PC-9 (cell line): ENCODE data around the gene BRWD1.

Source experiments
- EZH2 ChIP-seq: fragments of 200-600 bp; sonication (generic); IDR thresholded peaks from 2 replicates; pipeline ENCODE4 v1.8.0; 2017; ENCODE audit warnings: antibody characterized with exemption, low read depth
- TF ChIP-seq, protein P1 (sequence below): fragments of 200-600 bp; sonication (generic); conservative IDR thresholded peaks from 2 replicates; pipeline ENCODE4 v1.6.1; 2017; ENCODE audit warnings: mixed run types, antibody characterized with exemption, mild to moderate bottlenecking, moderate library complexity

DNA sequence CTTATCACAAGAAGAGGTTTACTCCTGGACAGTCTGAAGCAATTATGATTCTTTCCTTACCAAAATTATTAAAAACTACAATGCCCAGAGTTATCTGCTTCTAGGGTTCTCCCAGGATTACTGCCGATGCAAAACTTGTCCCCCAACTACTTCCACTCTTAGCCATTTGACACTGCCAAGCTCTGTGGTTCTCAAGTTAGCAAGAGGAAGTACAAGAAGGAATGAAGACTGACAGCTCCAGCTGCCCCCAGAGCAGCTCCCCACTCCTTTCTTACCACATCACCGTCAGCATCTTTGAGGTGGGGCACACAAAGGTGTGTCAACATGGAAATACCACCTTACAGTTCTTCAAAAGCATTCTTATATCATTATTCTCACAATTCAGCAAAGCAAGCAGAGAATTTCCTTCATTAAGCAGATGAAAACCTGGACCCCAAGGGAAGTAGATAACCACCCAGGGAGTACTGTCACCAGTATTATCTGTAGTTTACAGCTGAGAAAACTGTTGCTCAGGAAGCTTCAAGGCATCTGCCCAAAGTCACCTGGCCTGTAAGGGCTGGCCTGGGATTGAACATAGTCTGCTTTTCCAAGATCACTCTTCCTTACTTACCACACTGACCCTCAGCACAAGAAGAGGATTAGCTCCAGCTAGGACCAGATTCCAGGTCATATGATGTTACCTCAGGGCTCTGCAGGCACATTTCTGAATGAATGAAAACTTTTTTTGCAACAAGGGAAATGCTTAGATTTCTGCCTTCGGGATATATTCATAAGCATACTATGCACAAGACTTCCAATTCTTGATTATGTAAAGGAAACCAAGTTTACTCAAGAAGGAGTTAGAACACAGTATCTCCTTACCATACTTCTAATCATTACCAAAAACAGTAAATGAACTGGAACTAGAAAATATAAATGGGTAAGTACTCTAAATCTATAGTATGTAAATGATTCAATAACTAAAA, 139.4 kb downstream of the BRWD1 start:
- TF ChIP-seq, protein P1, sequence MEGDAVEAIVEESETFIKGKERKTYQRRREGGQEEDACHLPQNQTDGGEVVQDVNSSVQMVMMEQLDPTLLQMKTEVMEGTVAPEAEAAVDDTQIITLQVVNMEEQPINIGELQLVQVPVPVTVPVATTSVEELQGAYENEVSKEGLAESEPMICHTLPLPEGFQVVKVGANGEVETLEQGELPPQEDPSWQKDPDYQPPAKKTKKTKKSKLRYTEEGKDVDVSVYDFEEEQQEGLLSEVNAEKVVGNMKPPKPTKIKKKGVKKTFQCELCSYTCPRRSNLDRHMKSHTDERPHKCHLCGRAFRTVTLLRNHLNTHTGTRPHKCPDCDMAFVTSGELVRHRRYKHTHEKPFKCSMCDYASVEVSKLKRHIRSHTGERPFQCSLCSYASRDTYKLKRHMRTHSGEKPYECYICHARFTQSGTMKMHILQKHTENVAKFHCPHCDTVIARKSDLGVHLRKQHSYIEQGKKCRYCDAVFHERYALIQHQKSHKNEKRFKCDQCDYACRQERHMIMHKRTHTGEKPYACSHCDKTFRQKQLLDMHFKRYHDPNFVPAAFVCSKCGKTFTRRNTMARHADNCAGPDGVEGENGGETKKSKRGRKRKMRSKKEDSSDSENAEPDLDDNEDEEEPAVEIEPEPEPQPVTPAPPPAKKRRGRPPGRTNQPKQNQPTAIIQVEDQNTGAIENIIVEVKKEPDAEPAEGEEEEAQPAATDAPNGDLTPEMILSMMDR = no peak
- TF ChIP-seq EZH2 = no peak
